ENCODE results near the gene PLCXD1. TPM values are rescaled to one million over a fixed set of nuclear protein-coding genes. Genes with fewer than 3 reads are reported as not detected.

PLCXD1 gene
- total and polyA plus RNA-seq, 9 of the 15 experiments (the other 6 are each of a cell fraction or from before 2014, with no cell fraction given) = 6.0 to 60.2 (median 39.5) TPM

DNA sequence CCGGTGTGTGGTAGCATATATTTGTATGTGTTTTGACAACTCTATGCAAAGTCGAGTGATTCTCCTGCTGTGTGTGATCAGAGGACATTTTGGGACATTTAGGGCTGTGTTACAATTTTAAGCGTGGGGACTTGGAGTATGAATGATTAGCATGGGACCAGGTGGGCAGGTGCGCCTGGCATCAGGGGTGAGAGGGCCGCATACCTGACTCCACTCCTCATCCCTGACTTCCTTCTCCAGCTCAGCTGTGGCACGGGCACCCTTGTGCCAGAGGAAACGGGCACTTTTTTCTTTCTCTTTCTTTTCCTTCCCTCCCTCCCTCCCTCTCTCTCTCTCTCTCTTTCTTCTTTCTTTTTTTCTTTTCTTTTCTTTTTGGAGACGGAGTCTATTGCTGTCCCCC is 15.7 kb upstream of the PLCXD1 start:
- TF ChIP-seq ERF (CRISPR knock-in tag; IDR thresholded peaks at IDR 0.05) (no peak), ZNF3 (CRISPR knock-in tag; IDR thresholded peaks at IDR 0.05) (no peak), ZNF76 (CRISPR knock-in tag; IDR thresholded peaks at IDR 0.05; ENCODE audit: borderline replicate concordance) (no peak), HDAC6 (IDR thresholded peaks at IDR 0.05; ENCODE audit: low read depth, low read length) (no peak), ZBTB8A (IDR thresholded peaks at IDR 0.05; ENCODE audit: partially characterized antibody) (no peak), BRD9 (IDR thresholded peaks at IDR 0.05; ENCODE audit: low read depth, partially characterized antibody) (no peak), GTF2A2 (tag; IDR thresholded peaks at IDR 0.05) (no peak), XRCC3 (IDR thresholded peaks at IDR 0.05) (no peak), STAT5B (CRISPR knock-in tag; IDR thresholded peaks at IDR 0.05) (no peak), ZNF143 (CRISPR knock-in tag; IDR thresholded peaks at IDR 0.05) (no peak)
- TF ChIP-seq, protein P1, sequence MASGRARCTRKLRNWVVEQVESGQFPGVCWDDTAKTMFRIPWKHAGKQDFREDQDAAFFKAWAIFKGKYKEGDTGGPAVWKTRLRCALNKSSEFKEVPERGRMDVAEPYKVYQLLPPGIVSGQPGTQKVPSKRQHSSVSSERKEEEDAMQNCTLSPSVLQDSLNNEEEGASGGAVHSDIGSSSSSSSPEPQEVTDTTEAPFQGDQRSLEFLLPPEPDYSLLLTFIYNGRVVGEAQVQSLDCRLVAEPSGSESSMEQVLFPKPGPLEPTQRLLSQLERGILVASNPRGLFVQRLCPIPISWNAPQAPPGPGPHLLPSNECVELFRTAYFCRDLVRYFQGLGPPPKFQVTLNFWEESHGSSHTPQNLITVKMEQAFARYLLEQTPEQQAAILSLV (tag; IDR thresholded peaks at IDR 0.05) = no peak
- TF ChIP-seq, protein P2, sequence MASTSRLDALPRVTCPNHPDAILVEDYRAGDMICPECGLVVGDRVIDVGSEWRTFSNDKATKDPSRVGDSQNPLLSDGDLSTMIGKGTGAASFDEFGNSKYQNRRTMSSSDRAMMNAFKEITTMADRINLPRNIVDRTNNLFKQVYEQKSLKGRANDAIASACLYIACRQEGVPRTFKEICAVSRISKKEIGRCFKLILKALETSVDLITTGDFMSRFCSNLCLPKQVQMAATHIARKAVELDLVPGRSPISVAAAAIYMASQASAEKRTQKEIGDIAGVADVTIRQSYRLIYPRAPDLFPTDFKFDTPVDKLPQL (IDR thresholded peaks at IDR 0.05; ENCODE audit: extremely low read depth, insufficient read length) = no peak
- FAIRE-seq (no peak), DNase-seq (ENCODE audit: extremely low read depth in 1 of 4, low spot score in 3 of 4) (no peak), ATAC-seq (no peak)
- Histone ChIP-seq H3K27me3 (ENCODE audit: control insufficient read depth in 2 of 2, insufficient read depth in 2 of 2, low read length in 2 of 2) (no peaks in the 10 kb centered on the region; a peak in 1 of 5 replicates), H3K4me2 (ENCODE audit: insufficient read depth, low read length) (no peak overlapping the region), H4K20me1 (replicated peaks; ENCODE audit: control insufficient read depth, insufficient read depth, low read length) (0 out of 2 replicates have a peak, but pooled peaks cover 5% of the 10 kb centered on the region), H3K9me1 (ENCODE audit: control insufficient read depth, insufficient read depth, low read length) (no peaks in the 10 kb centered on the region), H3K27ac (ENCODE audit: extremely low read depth, low read depth, low read length) (no peak overlapping the region), H3K9ac (ENCODE audit: insufficient read depth in 1 of 2, low read depth in 2 of 2, low read length in 2 of 2) (no peak overlapping the region), H3K79me2 (ENCODE audit: control insufficient read depth, insufficient read depth, low read length) (no peaks in the 10 kb centered on the region), H3K9me3 (replicated peaks; ENCODE audit: control insufficient read depth, insufficient read depth, low read depth, low read length) (no peaks in the 10 kb centered on the region), H3K36me3 (ENCODE audit: control insufficient read depth, insufficient read depth, low read length) (no peaks in the 10 kb centered on the region), H2AFZ (ENCODE audit: low read depth, low read length) (no peak overlapping the region), H3K4me3 (no peak overlapping the region), H3K4me1 (replicated peaks in 1 of 2; ENCODE audit: control insufficient read depth in 2 of 2, insufficient read depth in 2 of 2, low read length in 2 of 2) (peaks cover 6 to 15% of the 10 kb centered on the region in 2 experiments)
- CTCF ChIA-PET (ENCODE audit: low intra/inter-chr PET ratio) = no interaction called here
- 6% methylated on average over 2 of the region's 8 CpGs for WGBS (ENCODE audit: insufficient coverage, low coverage, missing lambda C conversion rate)
- POLR2A ChIA-PET = no interaction called here
- intact Hi-C loops (cut with micrococcal nuclease) (no loop called here), in situ Hi-C loops (cut with MboI) (no loop called here)
- no TSS peak for BruUV-seq (replicated peaks)
